ENCODE measurements around the gene LY9. TPM values are rescaled to one million over a fixed set of nuclear protein-coding genes. Genes with fewer than 3 reads are reported as not detected.

Gene LY9
- polyA plus RNA-seq, 3 donors: 1.4 to 2.7 (median 1.7) TPM

DNA sequence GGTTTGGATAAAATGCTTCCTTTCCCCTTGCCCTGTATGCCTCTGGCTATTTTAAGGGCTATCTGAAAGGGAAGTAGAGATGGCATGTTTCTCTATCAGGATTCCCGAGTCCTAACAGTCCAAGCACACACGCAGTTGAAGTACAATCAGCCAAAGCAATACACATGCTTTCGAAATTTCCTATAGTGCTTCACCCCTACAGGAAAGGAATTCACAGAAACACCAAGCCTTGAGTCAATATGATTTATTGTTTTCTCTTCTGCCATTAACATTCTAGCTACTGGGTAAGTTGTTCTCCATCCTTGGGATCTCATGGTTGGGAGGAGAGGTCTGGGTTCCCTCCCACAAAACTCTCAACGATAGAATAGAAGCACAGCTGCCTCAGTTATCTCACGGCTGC is 80.3 kb downstream of the LY9 start:
- WGBS (ENCODE audit: insufficient coverage): no CpG with 5 or more reads among the region's 5 CpGs
- intact Hi-C loops (cut with micrococcal nuclease): no loop called here
- no peaks in the 10 kb centered on the region for H4K20me1 ChIP-seq (ENCODE audit: insufficient read depth, low read length)
- no peak overlapping the region for H3K4me3 ChIP-seq (replicated peaks in 1 of 3; ENCODE audit: low read depth in 2 of 3, low read length in 3 of 3)
- H3K27ac Mint-ChIP-seq: peak overlapping the region in 6 of 7 donors; percentile 54 to 96 (median 84)
- peaks cover 0 to 3% (median 0%) of the 10 kb centered on the region in 7 donors for H3K9me3 Mint-ChIP-seq
- H3K36me3 Mint-ChIP-seq: no peaks in the 10 kb centered on the region
- H3K27ac ChIP-seq (ENCODE audit: low read depth in 1 of 2, low read length in 2 of 2): peak overlapping the region in 1 of 2 donors; percentile 51
- H3K79me2 ChIP-seq (ENCODE audit: insufficient read depth, low read length): no peaks in the 10 kb centered on the region
- H3K36me3 ChIP-seq (replicated peaks in 1 of 2; ENCODE audit: control insufficient read depth in 1 of 2, insufficient read depth in 2 of 2, low read length in 2 of 2): no peaks in the 10 kb centered on the region
- H3K4me2 ChIP-seq (replicated peaks; ENCODE audit: extremely low read depth, low read length, poor library complexity, severe bottlenecking): peak overlapping the region; percentile 4
- no peaks in the 10 kb centered on the region for H3K9me3 ChIP-seq (replicated peaks in 1 of 2; ENCODE audit: control insufficient read depth in 1 of 2, insufficient read depth in 1 of 2, low read length in 2 of 2)
- peaks cover 51% of the 10 kb centered on the region in 2 donors for H3K4me1 ChIP-seq (ENCODE audit: control insufficient read depth in 1 of 2, insufficient read depth in 2 of 2, low read length in 2 of 2)
- H3K27me3 ChIP-seq (ENCODE audit: control insufficient read depth in 2 of 2, insufficient read depth in 2 of 2, low read length in 2 of 2): no peaks in the 10 kb centered on the region
- H3K9ac ChIP-seq (ENCODE audit: insufficient read depth, low read length, poor library complexity, severe bottlenecking): no peak overlapping the region
- H3K4me3 Mint-ChIP-seq: peak overlapping the region in 1 of 2 donors; percentile 14
- H3K27me3 Mint-ChIP-seq (ENCODE audit: low read depth in 3 of 3): peaks cover 0 to 4% (median 2%) of the 10 kb centered on the region in 3 donors
- H2AFZ ChIP-seq (ENCODE audit: insufficient read depth, low read depth, low read length, poor library complexity, severe bottlenecking): no peak overlapping the region
- H3K4me1 Mint-ChIP-seq: peaks cover 54% of the 10 kb centered on the region
- TF ChIP-seq, protein P1, sequence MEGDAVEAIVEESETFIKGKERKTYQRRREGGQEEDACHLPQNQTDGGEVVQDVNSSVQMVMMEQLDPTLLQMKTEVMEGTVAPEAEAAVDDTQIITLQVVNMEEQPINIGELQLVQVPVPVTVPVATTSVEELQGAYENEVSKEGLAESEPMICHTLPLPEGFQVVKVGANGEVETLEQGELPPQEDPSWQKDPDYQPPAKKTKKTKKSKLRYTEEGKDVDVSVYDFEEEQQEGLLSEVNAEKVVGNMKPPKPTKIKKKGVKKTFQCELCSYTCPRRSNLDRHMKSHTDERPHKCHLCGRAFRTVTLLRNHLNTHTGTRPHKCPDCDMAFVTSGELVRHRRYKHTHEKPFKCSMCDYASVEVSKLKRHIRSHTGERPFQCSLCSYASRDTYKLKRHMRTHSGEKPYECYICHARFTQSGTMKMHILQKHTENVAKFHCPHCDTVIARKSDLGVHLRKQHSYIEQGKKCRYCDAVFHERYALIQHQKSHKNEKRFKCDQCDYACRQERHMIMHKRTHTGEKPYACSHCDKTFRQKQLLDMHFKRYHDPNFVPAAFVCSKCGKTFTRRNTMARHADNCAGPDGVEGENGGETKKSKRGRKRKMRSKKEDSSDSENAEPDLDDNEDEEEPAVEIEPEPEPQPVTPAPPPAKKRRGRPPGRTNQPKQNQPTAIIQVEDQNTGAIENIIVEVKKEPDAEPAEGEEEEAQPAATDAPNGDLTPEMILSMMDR (IDR thresholded peaks at IDR 0.05): no peak
- DNase-seq: peak in 1 of 3 donors; percentile 19

DNA sequence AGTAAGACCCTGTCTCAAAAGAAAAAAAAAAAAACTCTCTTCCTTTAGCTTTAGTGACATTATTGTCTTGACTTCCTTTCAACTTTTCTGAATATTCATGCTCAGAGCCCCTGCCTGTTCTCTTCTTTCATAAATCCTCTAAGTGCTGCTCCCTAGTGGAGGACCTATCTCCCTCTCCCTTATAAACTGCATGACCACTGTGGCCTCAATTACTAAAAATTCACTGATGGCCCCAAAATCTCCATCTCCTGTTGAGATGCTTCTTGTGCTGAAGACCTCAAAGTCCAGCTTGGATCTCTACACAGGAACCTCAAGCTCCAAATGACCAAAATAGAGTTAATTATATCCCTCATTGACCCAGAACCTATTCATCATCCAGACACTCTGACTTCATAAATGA is 81.2 kb downstream of the LY9 start:
- Histone ChIP-seq H3K9me3 (replicated peaks in 1 of 2; ENCODE audit: control insufficient read depth in 1 of 2, insufficient read depth in 1 of 2, low read length in 2 of 2) (no peaks in the 10 kb centered on the region), H3K79me2 (ENCODE audit: insufficient read depth, low read length) (no peaks in the 10 kb centered on the region), H3K4me2 (replicated peaks; ENCODE audit: extremely low read depth, low read length, poor library complexity, severe bottlenecking) (no peak overlapping the region), H4K20me1 (ENCODE audit: insufficient read depth, low read length) (no peaks in the 10 kb centered on the region), H3K27ac (ENCODE audit: low read depth in 1 of 2, low read length in 2 of 2) (no peak overlapping the region), H3K27me3 (ENCODE audit: control insufficient read depth in 2 of 2, insufficient read depth in 2 of 2, low read length in 2 of 2) (no peaks in the 10 kb centered on the region), H3K4me3 (replicated peaks in 1 of 3; ENCODE audit: low read depth in 2 of 3, low read length in 3 of 3) (no peak overlapping the region), H3K36me3 (replicated peaks in 1 of 2; ENCODE audit: control insufficient read depth in 1 of 2, insufficient read depth in 2 of 2, low read length in 2 of 2) (no peaks in the 10 kb centered on the region), H3K4me1 (ENCODE audit: control insufficient read depth in 1 of 2, insufficient read depth in 2 of 2, low read length in 2 of 2) (peaks cover 54 to 60% of the 10 kb centered on the region in 2 donors), H2AFZ (ENCODE audit: insufficient read depth, low read depth, low read length, poor library complexity, severe bottlenecking) (no peak overlapping the region), H3K9ac (ENCODE audit: insufficient read depth, low read length, poor library complexity, severe bottlenecking) (no peak overlapping the region)
- intact Hi-C loops (cut with micrococcal nuclease): no loop called here
- Mint-ChIP-seq H3K27me3 (ENCODE audit: low read depth in 3 of 3) (peaks cover 0 to 4% (median 2%) of the 10 kb centered on the region in 3 donors), H3K36me3 (no peaks in the 10 kb centered on the region), H3K4me3 (no peak overlapping the region), H3K4me1 (peaks cover 62% of the 10 kb centered on the region), H3K27ac (peak overlapping the region in 1 of 7 donors; percentile 46), H3K9me3 (peaks cover 0 to 3% (median 0%) of the 10 kb centered on the region in 7 donors)
- TF ChIP-seq, protein P1 (IDR thresholded peaks at IDR 0.05): peak; percentile 49
- peak in 1 of 3 donors; percentile 36 for DNase-seq

Other genes starting within 250 kb of the LY9 start
- gene CD84, start 216.7 kb upstream of the LY9 start, polyA plus RNA-seq: 10 to 100 TPM; 14.5 to 33.5 (median 31.8) TPM
- under 1 TPM in 2 of 3 donors, not detected in 1; 0.13 to 0.65 TPM for gene SLAMF1, start 149.1 kb upstream of the LY9 start, polyA plus RNA-seq
- 100 to 1,000 TPM; 356 to 688 (median 363) TPM for gene CD48, start 84.4 kb upstream of the LY9 start, polyA plus RNA-seq
- gene SLAMF7, start 56.9 kb upstream of the LY9 start, polyA plus RNA-seq: 10 to 100 TPM; 15.4 to 16.0 (median 15.8) TPM
- gene CD244, start 66.7 kb downstream of the LY9 start, polyA plus RNA-seq: 100 to 1,000 TPM in 2 of 3 donors, 10 to 100 TPM in 1; 62.2 to 116 (median 106) TPM
- gene ITLN1, start 89.0 kb downstream of the LY9 start, polyA plus RNA-seq: 1 to 10 TPM; 1.2 to 1.6 (median 1.3) TPM
- gene ITLN2, start 158.6 kb downstream of the LY9 start, polyA plus RNA-seq: not detected
- 10 to 100 TPM; 28.8 to 58.0 (median 35.9) TPM for gene F11R, start 225.0 kb downstream of the LY9 start, polyA plus RNA-seq
- 10 to 100 TPM in 2 of 3 donors, 1 to 10 TPM in 1; 9.9 to 20.3 (median 11.8) TPM for gene TSTD1, start 242.8 kb downstream of the LY9 start, polyA plus RNA-seq
- 100 to 1,000 TPM in 1 of 3 donors, 10 to 100 TPM in 1, 1 to 10 TPM in 1; 6.3 to 335 (median 25.5) TPM for gene USF1, start 249.8 kb downstream of the LY9 start, polyA plus RNA-seq

Data from CD14-positive monocyte (primary cell).